ENCODE measurements around the gene RFC4. TPM values are rescaled to one million over a fixed set of nuclear protein-coding genes. Genes with fewer than 3 reads are reported as not detected.

The RFC4 gene
- total and polyA plus RNA-seq, 2 of the 4 experiments (the other 2 are of a cell fraction): 19.5 to 27.9 TPM

GRCh38 chr3:186743666-186744065, 62.6 kb downstream of the RFC4 start:
- Histone ChIP-seq H3K27me3 (ENCODE audit: control insufficient read depth, insufficient read depth, low read length) (no peaks in the 10 kb centered on the region; the same call in 1 of the 2 replicates), H3K79me1 (ENCODE audit: low read depth in 1 of 2, low read length in 2 of 2) (no peaks in the 10 kb centered on the region), H2BK15ac (ENCODE audit: low read depth, low read length) (no peak overlapping the region), H4K20me1 (ENCODE audit: insufficient read depth, low read length) (no peaks in the 10 kb centered on the region), H3K56ac (ENCODE audit: extremely low read depth, insufficient read depth, low read length) (no peak overlapping the region), H2BK5ac (ENCODE audit: low read depth, low read length, poor library complexity, severe bottlenecking) (no peak overlapping the region), H3K36me3 (ENCODE audit: control insufficient read depth, insufficient read depth, low read length) (no peaks in the 10 kb centered on the region), H2AK5ac (ENCODE audit: low read depth, low read length) (peak overlapping the region; percentile 51), H3K9me1 (ENCODE audit: insufficient read depth, low read length) (no peaks in the 10 kb centered on the region), H3K4ac (ENCODE audit: low read depth, low read length) (peak overlapping the region; percentile 27; the same call in 1 of the 2 replicates), H2BK20ac (ENCODE audit: low read depth, low read length) (peak overlapping the region; percentile 49; the same call in 1 of the 2 replicates), H3K4me1 (ENCODE audit: control insufficient read depth, insufficient read depth, low read length) (peaks cover 3% of the 10 kb centered on the region; the same call in 1 of the 2 replicates), H3K27ac (ENCODE audit: insufficient read depth, low read length) (no peak overlapping the region), H2AK9ac (replicated peaks; ENCODE audit: low read depth, low read length, poor library complexity) (no peak overlapping the region), H2AFZ (replicated peaks; ENCODE audit: low read length, poor library complexity) (no peak overlapping the region), H3K9me3 (ENCODE audit: control insufficient read depth, insufficient read depth, low read length) (no peaks in the 10 kb centered on the region), H3K14ac (replicated peaks; ENCODE audit: low read depth, low read length) (no peak overlapping the region), H4K8ac (ENCODE audit: low read depth in 2 of 2, low read length in 2 of 2) (no peak overlapping the region), H3K9ac (ENCODE audit: low read depth, low read length) (no peak overlapping the region), H3K18ac (ENCODE audit: low read depth, low read length) (no peak overlapping the region), H3K23ac (ENCODE audit: low read depth, low read length) (no peak overlapping the region), H4K5ac (ENCODE audit: low read depth, low read length) (no peak overlapping the region), H2BK120ac (ENCODE audit: low read depth, low read length) (no peak overlapping the region), H4K91ac (ENCODE audit: insufficient read depth, low read depth, low read length) (no peak overlapping the region), H3K4me3 (ENCODE audit: insufficient read depth, low read depth, low read length) (no peak overlapping the region), H3K4me2 (ENCODE audit: low read depth, low read length) (peak overlapping the region; percentile 46)
- ChIA-PET CTCF (no interaction called here), POLR2A (ENCODE audit: unreplicated experiment) (no interaction called here)
- no peak for ATAC-seq (ENCODE audit: low read depth)
- in situ Hi-C loops (cut with MboI; ENCODE audit: low sequenced_read_pairs): no loop called here
- WGBS, 2 experiments (ENCODE audit: extremely low coverage in 2 of 2, insufficient read length in 1 of 2): no CpG with 5 or more reads among the region's 3 CpGs
- no peak for TF ChIP-seq RCOR1 (IDR thresholded peaks at IDR 0.05; ENCODE audit: insufficient replicate concordance, low read length)
- TF ChIP-seq POLR2A (IDR thresholded peaks at IDR 0.05; ENCODE audit: low read depth, low read length): no peak
- no peak for TF ChIP-seq NFE2L2 (IDR thresholded peaks at IDR 0.05; ENCODE audit: low read depth, low read length)
- no peak for TF ChIP-seq MAFK (IDR thresholded peaks at IDR 0.05; ENCODE audit: low read depth, low read length)
- TF ChIP-seq BHLHE40 (IDR thresholded peaks at IDR 0.05; ENCODE audit: low read depth, low read length): no peak
- no peak for TF ChIP-seq CEBPB (IDR thresholded peaks at IDR 0.05; ENCODE audit: low read depth, low read length)
- TF ChIP-seq RFX5 (IDR thresholded peaks at IDR 0.05; ENCODE audit: low read depth, low read length): no peak
- TF ChIP-seq SMC3 (IDR thresholded peaks at IDR 0.05; ENCODE audit: low read depth, low read length): no peak
- TF ChIP-seq RAD21 (IDR thresholded peaks at IDR 0.05; ENCODE audit: low read length): no peak
- no peak for TF ChIP-seq MXI1 (IDR thresholded peaks at IDR 0.05; ENCODE audit: borderline replicate concordance, low read depth, low read length)
- TF ChIP-seq MAZ (IDR thresholded peaks at IDR 0.05; ENCODE audit: borderline replicate concordance, low read depth, low read length): no peak
- TF ChIP-seq FOS (IDR thresholded peaks at IDR 0.05; ENCODE audit: low read depth, low read length): no peak
- no peak for TF ChIP-seq CHD1 (IDR thresholded peaks at IDR 0.05; ENCODE audit: low read depth, low read length)
- no TSS peak for BruUV-seq (replicated peaks)
- no peak for DNase-seq
- dilution Hi-C loops (cut with HindIII; ENCODE audit: low sequenced_read_pairs, unreplicated experiment): no loop called here
- intact Hi-C loops (cut with micrococcal nuclease): loop anchor here (5.0 kb wide), 1 partner anchor 1691 kb away; no protein-coding TSS in a partner anchor
